ENCODE measurements around the gene PTCHD4.

PTCHD4 gene

DNA sequence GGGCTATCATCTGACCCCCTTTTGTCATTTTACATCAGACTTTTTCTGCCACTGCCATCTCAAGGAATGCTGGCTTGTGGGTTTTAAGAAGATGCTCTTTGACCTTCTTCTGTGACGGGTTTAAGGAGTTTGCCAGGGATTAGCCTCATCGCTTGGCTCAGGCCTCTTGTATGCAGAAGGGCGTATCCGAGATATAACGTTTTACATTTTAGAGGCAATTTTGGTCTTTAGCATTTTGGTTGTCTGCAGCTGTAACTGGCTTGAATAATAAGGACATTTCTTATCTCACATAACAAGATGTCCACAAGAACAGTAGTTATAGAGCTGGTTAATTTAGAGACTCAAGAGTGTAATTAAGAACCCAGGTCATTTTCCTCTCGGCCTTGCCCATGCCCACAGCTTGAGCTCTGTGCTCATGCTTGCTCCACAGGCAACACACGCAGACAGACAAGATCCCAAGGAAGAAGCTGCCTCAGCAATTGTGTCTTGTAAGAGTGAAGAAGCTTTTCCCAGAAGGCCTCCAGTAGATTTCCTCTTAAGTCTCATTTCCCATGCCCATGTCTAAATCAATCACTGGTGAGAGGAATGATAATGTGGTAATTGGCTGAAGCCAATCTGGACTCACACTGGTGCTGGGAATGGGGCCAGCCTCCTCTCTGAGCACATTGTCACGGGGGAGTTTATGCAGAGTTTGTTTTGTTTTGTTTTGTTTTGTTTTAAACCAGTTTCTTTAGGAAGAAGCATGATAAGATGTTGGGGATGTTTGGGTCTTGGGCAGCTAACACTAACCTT is 36.8 kb downstream of the PTCHD4 start:
- DNase-seq (ENCODE audit: low read depth in 2 of 2), result peak in 1 of 2 donors; percentile 47
- H3K4me3 ChIP-seq (replicated peaks in 1 of 2; ENCODE audit: low read depth in 2 of 2, low read length in 2 of 2), result no peak overlapping the region
- TF ChIP-seq, protein P1, sequence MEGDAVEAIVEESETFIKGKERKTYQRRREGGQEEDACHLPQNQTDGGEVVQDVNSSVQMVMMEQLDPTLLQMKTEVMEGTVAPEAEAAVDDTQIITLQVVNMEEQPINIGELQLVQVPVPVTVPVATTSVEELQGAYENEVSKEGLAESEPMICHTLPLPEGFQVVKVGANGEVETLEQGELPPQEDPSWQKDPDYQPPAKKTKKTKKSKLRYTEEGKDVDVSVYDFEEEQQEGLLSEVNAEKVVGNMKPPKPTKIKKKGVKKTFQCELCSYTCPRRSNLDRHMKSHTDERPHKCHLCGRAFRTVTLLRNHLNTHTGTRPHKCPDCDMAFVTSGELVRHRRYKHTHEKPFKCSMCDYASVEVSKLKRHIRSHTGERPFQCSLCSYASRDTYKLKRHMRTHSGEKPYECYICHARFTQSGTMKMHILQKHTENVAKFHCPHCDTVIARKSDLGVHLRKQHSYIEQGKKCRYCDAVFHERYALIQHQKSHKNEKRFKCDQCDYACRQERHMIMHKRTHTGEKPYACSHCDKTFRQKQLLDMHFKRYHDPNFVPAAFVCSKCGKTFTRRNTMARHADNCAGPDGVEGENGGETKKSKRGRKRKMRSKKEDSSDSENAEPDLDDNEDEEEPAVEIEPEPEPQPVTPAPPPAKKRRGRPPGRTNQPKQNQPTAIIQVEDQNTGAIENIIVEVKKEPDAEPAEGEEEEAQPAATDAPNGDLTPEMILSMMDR (IDR thresholded peaks at IDR 0.05; ENCODE audit: low read depth, low read length), result no peak

DNA sequence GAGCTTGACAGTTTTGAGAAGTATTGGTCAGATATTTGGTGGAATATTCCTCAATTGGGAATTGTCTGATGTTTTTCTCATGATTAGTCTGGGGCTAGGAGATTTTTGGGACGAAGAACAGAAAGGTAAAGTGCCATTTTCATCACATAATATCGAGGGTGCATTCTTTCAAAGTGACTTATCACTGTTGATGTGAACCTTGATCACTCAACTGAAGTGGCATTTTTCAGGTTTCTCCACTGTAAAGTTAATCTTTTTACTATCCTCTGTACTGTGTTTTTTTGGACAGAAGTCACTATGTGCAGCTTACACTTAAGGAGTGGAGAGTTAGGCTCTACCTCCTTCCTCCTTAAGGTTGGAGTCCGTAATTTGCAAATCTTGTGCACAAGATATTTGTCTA is 39.2 kb downstream of the PTCHD4 start:
- H3K4me3 ChIP-seq (replicated peaks in 1 of 2; ENCODE audit: low read depth in 2 of 2, low read length in 2 of 2), result no peak overlapping the region
- TF ChIP-seq, protein P1 (IDR thresholded peaks at IDR 0.05; ENCODE audit: low read depth, low read length), result no peak
- DNase-seq (ENCODE audit: low read depth in 2 of 2), result no peak

DNA sequence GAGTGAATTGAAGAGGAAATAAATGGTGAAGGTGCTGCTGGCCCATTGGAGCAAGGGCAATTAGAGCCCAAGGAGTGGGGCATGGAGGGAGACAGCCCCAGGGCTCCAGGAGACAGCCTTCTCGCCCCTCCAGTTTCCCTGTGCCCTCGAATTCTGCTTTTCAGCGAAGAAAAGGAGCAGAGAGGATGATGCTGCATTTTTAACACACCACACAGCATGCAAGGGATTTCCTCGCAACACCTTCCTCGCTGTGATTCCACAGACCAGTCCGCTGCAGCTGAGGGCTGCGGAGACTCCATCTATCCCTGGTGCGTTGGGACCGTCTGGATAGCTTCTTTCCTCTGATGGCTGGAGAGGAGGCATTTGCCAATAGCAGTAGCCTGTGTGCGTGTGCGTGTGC is 41.7 kb downstream of the PTCHD4 start:
- TF ChIP-seq, protein P1 (IDR thresholded peaks at IDR 0.05; ENCODE audit: low read depth, low read length), result no peak

DNA sequence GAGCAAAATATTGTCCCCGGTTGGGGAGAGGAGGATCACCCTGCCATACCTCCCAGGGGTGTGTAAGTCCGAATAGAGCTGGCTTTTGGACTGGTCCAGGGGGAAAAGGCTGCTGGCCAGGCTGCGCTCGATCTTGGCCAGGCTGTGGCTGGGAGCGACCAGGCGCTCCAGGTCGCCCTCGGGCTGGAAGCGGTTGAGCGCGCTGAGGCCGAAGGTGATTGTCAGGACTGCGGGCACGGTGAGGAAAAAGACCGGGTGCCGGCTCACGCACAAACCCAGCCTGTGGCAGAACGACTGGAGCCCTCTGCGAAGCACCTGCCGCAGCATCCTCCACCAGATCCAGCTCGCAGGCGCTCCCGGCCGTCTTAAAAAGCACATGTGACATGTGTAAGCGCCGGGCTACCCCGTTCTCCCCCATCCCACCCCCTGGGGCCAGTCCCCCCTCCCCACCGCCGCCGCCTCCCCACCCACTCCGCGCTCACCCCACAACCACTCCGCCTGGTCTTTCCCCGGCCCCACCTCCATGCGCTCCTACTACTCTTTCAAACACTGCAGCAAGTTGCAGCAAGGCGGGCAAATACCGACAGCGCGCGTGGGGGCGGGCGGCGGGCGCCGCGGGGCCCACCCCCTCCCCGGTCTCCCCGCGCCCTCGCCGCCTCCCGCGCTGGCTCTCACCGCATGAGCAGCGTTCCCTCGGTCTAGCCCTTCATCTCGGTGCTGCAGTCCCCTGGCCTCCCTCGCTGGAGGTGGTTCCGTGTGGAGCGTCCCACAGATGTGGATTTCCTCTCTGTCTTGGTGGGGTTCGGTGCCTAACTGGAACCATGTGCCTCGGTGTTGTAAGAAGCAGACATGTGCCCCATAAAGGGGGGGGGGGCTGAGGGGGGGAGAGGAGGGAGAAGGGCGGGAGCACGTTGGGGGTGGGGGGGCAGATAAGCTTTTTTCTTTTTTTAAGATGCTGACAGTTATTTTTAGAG is 42.4 kb downstream of the PTCHD4 start:
- peak overlapping the region; percentile 20 to 27 for H3K4me3 ChIP-seq (replicated peaks in 1 of 2; ENCODE audit: low read depth in 2 of 2, low read length in 2 of 2)
- DNase-seq (ENCODE audit: low read depth in 2 of 2), result no peak
- TF ChIP-seq, protein P1 (IDR thresholded peaks at IDR 0.05; ENCODE audit: low read depth, low read length), result no peak

More for the DNA sequence above, 41.7 kb downstream of the PTCHD4 start:
- no peak overlapping the region for H3K4me3 ChIP-seq (replicated peaks in 1 of 2; ENCODE audit: low read depth in 2 of 2, low read length in 2 of 2)
- no peak for DNase-seq (ENCODE audit: low read depth in 2 of 2)

DNA sequence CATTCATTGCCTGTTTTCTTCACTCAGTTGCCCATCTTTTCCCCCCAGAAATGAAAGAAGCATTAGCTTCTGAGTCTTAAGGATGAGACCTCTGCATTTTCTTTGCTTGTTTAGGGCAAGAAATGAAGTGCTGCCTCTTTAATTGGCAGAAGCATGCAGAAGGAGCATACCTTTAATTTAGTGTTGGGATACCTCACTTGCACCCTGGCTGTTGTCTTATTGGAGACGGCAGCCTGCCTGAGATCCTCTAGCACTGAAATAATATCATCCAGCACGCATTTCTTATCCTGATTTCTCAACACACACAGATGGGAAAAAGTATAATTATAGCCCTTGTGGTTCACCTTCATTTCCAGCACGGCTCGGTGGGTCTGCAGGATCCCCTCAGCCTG is 43.1 kb downstream of the PTCHD4 start:
- DNase-seq (ENCODE audit: low read depth in 2 of 2), result no peak
- H3K4me3 ChIP-seq (replicated peaks in 1 of 2; ENCODE audit: low read depth in 2 of 2, low read length in 2 of 2), result no peak overlapping the region
- TF ChIP-seq, protein P1 (IDR thresholded peaks at IDR 0.05; ENCODE audit: low read depth, low read length), result no peak

DNA sequence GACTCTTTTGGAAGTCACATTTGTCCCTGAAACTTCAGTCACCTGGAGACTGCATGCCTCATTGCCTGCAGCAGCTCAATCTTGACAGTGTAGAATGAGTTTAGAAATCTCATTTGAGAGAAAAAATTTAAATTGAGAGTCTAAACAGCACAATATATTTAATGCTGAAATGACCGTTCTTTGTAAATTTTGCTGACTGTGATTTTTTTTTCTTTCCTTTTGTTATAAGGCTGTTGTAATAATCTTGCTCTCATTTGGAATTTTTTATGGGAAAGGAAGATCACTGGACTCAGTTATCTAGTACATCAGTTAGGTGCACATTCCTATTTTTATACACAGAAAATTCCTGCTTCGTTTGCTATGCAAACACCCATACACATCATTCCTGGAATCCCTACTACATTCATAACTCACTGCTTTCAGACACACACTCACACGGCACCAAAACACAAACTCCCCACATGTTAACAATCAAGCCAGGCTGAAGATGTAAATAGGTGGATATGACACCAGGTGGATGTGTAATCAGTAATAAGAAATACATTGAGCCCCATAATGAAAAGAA is 43.8 kb downstream of the PTCHD4 start:
- H3K4me3 ChIP-seq (replicated peaks in 1 of 2; ENCODE audit: low read depth in 2 of 2, low read length in 2 of 2), result no peak overlapping the region
- DNase-seq (ENCODE audit: low read depth in 2 of 2), result no peak
- TF ChIP-seq, protein P1 (IDR thresholded peaks at IDR 0.05; ENCODE audit: low read depth, low read length), result no peak
